DND-41 (cell line): Measurements from ENCODE around the gene TCAP.

ENCODE experiments used
- EZH2 ChIP-seq: IDR thresholded peaks from 3 replicates; pipeline ENCODE4 v1.6.1; 2012; ENCODE audit warnings: borderline replicate concordance, low read depth, mild to moderate bottlenecking, moderate library complexity, low read length, inconsistent platforms; ENCODE audit not compliant: severe bottlenecking
- TF ChIP-seq, protein P1 (sequence below): IDR thresholded peaks from 2 replicates; pipeline ENCODE4 v1.5.1; 2012; ENCODE audit warnings: borderline replicate concordance, low read length, moderate library complexity, mild to moderate bottlenecking; ENCODE audit not compliant: poor library complexity, severe bottlenecking; ENCODE audit errors: extremely low read depth

DNA sequence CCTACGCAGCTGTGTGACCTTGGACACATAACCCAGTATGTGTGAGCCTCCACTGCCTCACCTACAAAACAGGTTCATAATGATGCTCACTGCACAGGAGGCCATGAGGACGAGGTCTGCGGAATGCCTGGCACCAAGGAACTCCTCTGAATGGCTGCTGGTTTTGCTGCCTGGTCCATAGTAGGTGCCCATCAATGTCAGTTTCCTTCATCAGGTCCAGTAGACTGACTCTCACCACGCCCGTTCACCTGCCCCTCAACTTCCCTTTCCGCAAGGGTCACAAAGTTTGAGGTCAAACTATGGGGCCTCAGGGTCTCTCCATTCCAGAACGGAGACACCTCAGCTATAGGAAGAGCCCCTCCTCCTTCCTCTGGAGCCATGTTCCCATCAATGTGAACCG is 11.9 kb downstream of the TCAP start:
- no peak for TF ChIP-seq EZH2
- TF ChIP-seq, protein P1, sequence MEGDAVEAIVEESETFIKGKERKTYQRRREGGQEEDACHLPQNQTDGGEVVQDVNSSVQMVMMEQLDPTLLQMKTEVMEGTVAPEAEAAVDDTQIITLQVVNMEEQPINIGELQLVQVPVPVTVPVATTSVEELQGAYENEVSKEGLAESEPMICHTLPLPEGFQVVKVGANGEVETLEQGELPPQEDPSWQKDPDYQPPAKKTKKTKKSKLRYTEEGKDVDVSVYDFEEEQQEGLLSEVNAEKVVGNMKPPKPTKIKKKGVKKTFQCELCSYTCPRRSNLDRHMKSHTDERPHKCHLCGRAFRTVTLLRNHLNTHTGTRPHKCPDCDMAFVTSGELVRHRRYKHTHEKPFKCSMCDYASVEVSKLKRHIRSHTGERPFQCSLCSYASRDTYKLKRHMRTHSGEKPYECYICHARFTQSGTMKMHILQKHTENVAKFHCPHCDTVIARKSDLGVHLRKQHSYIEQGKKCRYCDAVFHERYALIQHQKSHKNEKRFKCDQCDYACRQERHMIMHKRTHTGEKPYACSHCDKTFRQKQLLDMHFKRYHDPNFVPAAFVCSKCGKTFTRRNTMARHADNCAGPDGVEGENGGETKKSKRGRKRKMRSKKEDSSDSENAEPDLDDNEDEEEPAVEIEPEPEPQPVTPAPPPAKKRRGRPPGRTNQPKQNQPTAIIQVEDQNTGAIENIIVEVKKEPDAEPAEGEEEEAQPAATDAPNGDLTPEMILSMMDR, result no peak
